ENCODE results near the gene MCF2. TPM values are rescaled to one million over a fixed set of nuclear protein-coding genes. Genes with fewer than 3 reads are reported as not detected.
A peak's percentile ranks its signal among the peaks of the same experiment; 100 is the strongest.
"Not testable (repeated sequence)": the region's sequence is repeated elsewhere in the genome, so short reads cannot be mapped to it uniquely, and the experiment has no call there.

The MCF2 gene
- total RNA-seq, 6 experiments from 2014 or later: 0.11 to 0.25 (median 0.17) TPM; not detected in 2

DNA sequence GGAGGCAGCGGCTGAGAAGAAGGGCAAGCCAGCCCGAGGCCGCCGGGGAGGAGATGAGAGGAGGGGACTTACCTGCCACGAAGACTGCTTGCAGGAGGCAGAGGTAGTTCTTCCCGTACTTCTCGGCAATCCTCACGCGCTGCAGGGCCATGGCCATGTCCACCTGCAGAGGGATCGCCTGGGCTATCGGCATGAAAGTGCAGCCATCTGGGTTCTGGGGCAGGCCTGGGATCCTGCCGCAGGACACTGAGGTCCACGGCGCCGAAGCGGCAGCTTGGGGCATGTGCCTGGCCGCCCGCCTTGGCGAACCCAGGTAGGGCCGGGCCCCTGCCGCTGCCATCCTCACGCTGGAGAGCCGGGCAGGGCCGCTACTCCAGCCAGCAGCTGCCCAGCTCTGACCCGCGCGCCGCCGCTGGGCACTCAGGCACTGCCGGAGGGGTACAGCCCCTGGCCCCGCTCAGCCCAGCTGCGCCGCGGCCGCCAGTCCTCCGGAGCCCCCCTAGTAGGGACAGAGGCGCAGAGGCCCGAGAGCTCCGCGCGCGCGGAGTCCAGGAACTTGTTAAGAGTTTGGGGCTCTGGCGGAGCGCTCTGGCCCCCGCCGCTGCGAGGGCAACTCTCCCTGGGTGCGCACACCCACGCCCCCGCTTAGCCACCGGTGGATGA lies 16.0 kb downstream of the MCF2 start:
- Histone ChIP-seq H3K27me3 (no peaks in the 10 kb centered on the region), H3K4me1 (peaks cover 0 to 3% (median 0%) of the 10 kb centered on the region in 4 donors), H3K27ac (no peak overlapping the region), H3K9me3 (no peaks in the 10 kb centered on the region), H3K4me3 (peak overlapping the region; percentile 3 to 29 (median 9)), H3K36me3 (no peaks in the 10 kb centered on the region)
- intact Hi-C loops (cut with DNase I): no loop called here
- ATAC-seq (peak; percentile 21 to 56 (median 50)), DNase-seq (no peak)
- no peak for TF ChIP-seq POLR2A (IDR thresholded peaks at IDR 0.05)
- no peak for TF ChIP-seq CTCF (IDR thresholded peaks at IDR 0.05)
- WGBS (ENCODE audit: insufficient coverage, low coverage, low lambda C conversion rate, missing lambda C conversion rate): 33% methylated on average over 1 of the region's 52 CpGs

DNA sequence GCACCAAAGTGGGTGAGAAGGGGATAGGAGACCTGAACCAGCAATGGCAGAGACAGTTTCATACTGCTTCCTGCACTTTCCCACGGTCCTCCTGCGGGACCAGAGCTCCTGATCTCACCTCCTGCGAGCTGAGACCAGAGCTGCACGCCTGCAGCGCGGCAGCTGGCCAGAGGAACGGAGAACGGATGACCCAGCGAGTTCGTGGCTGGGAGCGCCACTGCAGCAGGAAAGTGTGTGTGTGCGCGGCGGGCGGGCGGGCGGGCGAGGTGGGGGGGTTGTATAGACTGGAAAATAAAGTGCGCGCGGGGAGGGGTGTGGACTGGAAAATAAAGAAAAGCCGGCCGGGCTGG lies 16.5 kb downstream of the MCF2 start:
- Histone ChIP-seq H3K27me3 (no peaks in the 10 kb centered on the region), H3K9me3 (no peaks in the 10 kb centered on the region), H3K27ac (no peak overlapping the region), H3K4me3 (peak overlapping the region; percentile 3 to 29 (median 9)), H3K4me1 (peaks cover 0 to 3% (median 0%) of the 10 kb centered on the region in 4 donors), H3K36me3 (no peaks in the 10 kb centered on the region)
- WGBS (ENCODE audit: insufficient coverage, low coverage, low lambda C conversion rate, missing lambda C conversion rate): 10% methylated on average over 15 of the region's 23 CpGs
- TF ChIP-seq CTCF (IDR thresholded peaks at IDR 0.05): no peak
- no peak for TF ChIP-seq POLR2A (IDR thresholded peaks at IDR 0.05)
- ATAC-seq: peak; percentile 31 to 57 (median 34)
- intact Hi-C loops (cut with DNase I): no loop called here
- no peak for DNase-seq

DNA sequence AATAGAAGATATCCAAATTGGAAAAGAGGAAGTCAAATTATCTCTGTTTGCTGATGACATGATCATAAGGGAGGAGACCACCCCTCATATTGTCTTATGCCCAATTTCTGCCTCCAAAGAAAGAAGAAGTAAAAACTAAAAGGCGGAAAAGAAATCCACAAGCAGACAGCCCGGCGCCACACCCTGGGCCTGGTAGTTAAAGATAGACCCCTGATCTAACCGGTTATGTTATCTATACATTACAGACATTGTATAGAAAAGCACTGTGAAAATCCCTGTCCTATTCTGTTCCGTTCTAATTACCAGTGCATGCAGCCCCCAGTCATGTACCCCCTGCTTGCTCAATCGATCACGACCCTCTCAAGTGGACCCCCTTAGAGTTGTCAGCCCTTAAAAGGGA lies 22.8 kb downstream of the MCF2 start:
- H3K27me3 ChIP-seq; H3K9me3 ChIP-seq; H3K27ac ChIP-seq; ATAC-seq; DNase-seq; intact Hi-C loops (cut with DNase I); H3K36me3 ChIP-seq; H3K4me1 ChIP-seq; H3K4me3 ChIP-seq: not testable (repeated sequence)
- 56% methylated on average over 6 of the region's 7 CpGs for WGBS (ENCODE audit: insufficient coverage, low coverage, low lambda C conversion rate, missing lambda C conversion rate)

GRCh38 chrX:139680356-139680755 lies 27.6 kb downstream of the MCF2 start:
- intact Hi-C loops (cut with DNase I): no loop called here
- no peaks in the 10 kb centered on the region for H3K27me3 ChIP-seq
- no peaks in the 10 kb centered on the region for H3K9me3 ChIP-seq
- no peak for DNase-seq
- no peaks in the 10 kb centered on the region for H3K4me1 ChIP-seq
- H3K27ac ChIP-seq: no peak overlapping the region
- H3K36me3 ChIP-seq: no peaks in the 10 kb centered on the region
- WGBS (ENCODE audit: insufficient coverage, low coverage, low lambda C conversion rate, missing lambda C conversion rate): 53% methylated on average over 3 of the region's 3 CpGs
- ATAC-seq: no peak
- TF ChIP-seq CTCF (IDR thresholded peaks at IDR 0.05): no peak
- no peak for TF ChIP-seq POLR2A (IDR thresholded peaks at IDR 0.05)
- no peak overlapping the region for H3K4me3 ChIP-seq

DNA sequence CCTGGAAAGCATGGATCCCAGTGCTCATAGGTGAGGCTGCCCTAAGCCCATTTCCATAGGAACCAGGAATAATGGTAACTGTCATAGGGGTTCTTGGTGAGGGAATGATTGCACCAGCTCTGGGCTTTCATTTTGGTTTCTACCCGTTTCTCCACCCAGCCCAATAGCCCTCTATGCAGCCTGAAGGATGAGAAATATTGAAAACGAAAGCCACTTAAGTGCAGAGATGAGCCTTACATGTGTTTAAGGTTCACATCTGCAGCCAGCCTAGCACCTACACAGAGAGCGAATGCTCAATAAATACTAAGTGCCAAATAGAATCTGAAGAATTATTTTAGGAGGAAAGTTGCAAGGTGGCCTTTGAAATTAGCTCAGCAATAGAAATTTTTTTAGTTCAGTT lies 60.4 kb downstream of the MCF2 start:
- no peak overlapping the region for H3K27ac ChIP-seq
- TF ChIP-seq POLR2A (IDR thresholded peaks at IDR 0.05): no peak
- no peak for TF ChIP-seq CTCF (IDR thresholded peaks at IDR 0.05)
- WGBS (ENCODE audit: insufficient coverage, low coverage, low lambda C conversion rate, missing lambda C conversion rate): 36% methylated on average over 3 of the region's 3 CpGs
- DNase-seq: no peak
- H3K36me3 ChIP-seq: no peaks in the 10 kb centered on the region
- no peaks in the 10 kb centered on the region for H3K4me1 ChIP-seq
- no peaks in the 10 kb centered on the region for H3K9me3 ChIP-seq
- H3K4me3 ChIP-seq: no peak overlapping the region
- ATAC-seq: no peak
- intact Hi-C loops (cut with DNase I): no loop called here
- no peaks in the 10 kb centered on the region for H3K27me3 ChIP-seq
